ENCODE data around the gene TMEM45B.
"Not testable (repeated sequence)": the region's sequence is repeated elsewhere in the genome, so short reads cannot be mapped to it uniquely, and the experiment has no call there.

Gene TMEM45B

DNA sequence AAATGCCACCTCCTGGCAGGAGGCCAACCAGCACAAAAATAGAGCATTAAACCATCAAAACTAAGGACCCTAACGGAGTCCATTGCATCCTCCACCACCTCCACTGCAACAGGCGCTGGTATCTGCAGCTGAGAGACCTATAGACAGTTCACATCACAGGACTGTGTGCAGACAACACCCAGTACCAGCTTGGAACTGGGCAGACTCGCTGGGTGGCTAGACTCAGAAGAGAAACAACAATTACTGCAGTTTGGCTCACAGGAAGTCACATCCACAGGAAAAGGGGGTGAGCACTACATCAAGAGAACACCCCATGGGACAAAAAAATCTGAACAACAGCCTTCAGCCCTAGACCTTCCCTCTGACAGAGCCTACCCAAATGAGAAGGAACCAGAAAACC lies 11.6 kb upstream of the TMEM45B start:
- no peak for DNase-seq

GRCh38 chr11:129808241-129808640 lies 7.4 kb upstream of the TMEM45B start:
- DNase-seq: not testable (repeated sequence)

DNA sequence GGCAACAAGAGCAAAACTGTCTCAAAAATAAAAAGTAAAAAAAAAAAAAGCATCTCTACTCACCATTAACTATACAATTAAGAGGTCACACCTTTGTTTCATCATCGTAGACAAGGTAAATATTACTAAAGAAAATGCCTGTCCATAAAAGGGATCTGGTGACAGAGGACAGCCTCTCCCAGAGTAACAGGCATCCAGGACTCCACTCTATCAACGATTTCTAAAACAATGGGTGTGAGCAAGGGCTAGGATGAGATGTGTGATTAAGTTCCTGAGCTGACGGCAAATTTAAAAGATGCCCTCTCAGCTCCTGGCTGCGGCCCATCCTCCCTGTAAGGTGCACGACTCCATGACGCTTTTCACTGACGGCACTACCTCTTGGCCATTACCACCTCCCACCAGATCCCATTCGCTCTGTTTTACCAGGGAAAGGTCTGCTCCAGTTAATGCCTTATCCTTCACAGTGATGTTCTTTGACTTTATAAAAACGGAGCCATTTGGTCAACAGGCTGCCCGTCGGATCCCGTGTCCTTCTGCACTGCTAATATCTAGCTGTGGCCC lies 2.3 kb upstream of the TMEM45B start:
- DNase-seq: no peak

GRCh38 chr11:129814244-129815014 lies 1.2 kb upstream of the TMEM45B start:
- no peak for DNase-seq

GRCh38 chr11:129817534-129818051 lies 1.9 kb downstream of the TMEM45B start:
- DNase-seq: no peak

- DNase-seq: not testable (repeated sequence)
Measured at GRCh38 chr11:129818236-129818635, 2.6 kb downstream of the TMEM45B start.

DNA sequence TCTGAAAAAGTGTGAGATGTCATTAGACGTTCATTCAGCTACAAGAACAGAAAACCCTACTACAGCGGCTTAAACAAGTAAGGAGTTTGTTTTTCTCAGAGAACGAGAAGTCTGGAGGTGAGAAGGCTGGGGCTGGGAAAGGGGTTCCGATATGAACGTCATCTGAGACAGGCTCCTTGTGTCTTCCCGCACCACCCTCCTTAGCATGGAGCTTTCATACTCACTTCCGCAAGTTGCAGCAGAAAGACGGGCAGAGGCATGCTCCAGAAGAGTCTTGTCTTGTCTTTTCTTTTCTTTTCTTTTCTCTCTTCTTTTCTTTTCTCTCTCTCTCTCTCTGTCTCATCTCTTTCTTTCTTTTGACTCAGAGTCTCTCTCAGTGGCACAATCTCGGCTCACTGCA lies 3.6 kb downstream of the TMEM45B start:
- DNase-seq: no peak

DNA sequence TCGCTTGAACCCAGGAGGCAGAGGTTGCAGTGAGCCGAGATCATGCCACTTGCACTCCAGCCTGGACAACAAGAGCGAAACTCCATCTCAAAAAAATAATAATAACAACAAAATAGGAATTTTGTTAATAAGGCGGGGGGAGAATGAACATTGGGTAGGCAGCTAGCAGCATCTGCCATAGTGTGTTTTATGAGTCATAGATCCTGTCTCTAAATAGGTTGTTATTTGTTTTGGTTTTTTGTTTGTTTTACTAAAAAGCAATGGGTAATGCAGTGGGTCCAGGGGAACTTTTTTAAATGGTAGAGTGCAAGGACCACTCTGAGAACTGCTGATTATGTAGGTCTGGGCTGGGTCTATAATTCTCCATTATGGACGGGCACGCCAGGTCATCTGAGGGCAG lies 4.6 kb downstream of the TMEM45B start:
- DNase-seq: not testable (repeated sequence)

DNA sequence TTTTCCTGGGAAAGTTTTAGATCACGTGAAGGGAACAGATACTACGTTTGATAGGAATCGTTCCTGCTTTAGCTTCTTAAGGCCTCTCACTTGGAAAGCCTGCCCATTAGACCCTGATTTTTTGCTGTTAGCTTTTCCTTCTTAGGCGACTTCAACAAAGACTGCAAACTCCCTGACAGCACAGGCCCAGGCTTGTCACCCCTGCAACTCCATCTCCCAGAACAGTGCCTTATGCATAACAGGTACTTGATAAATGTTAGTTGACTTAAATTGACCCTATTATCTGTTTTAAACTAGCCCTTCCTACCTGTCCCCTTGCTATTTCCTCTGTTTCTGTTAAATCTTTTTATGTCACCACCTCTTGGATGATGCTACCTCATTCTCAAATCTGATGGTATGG lies 7.6 kb downstream of the TMEM45B start:
- DNase-seq: not testable (repeated sequence)

- DNase-seq: not testable (repeated sequence)
Measured at GRCh38 chr11:129823799-129824198, 8.2 kb downstream of the TMEM45B start.

- DNase-seq: no peak
Measured at GRCh38 chr11:129825380-129825779, 9.7 kb downstream of the TMEM45B start.

DNA sequence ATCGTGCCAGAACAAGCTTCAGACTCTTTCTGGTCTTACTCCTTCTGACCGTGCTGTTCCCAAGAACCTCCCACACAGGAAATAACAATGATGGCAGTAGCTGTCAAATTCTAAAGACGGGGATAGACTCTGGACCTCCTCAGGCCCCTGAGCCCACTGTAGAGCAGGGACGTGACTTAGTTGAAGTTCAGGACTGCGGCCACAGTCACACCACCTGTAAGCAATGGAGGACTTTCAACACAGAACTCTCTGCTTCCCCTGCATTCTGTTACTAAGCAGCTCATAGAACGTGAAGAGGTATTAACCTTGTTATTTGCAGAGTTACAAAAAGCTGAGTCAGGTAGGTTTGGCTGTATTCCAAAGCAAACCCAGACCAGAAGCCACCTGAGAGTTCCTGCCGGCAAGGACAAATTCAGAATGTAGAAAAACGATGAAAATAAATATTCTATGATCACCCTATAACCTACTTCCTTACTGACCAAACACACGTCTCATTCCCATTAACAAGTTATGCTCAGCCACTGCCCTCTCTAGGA lies 12.7 kb downstream of the TMEM45B start:
- DNase-seq: no peak

DNA sequence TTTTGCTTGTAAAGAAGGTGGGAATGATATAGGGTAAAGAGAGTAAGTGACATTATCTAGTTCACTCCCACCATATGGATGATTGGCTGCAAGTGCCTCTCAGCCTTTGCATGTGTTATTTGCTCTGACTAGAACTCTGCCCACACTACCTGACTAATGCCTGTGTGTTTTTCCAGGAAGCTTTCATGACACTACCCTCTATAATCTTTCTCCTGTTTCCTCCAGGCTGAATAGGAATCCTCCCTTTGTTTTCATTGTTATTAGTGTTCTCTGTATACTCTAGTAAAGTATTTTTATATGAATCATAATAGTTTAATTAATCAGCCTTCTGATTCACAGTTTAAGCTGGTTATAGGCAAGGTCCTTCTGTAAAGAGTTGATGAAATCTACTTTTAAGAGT lies 13.8 kb downstream of the TMEM45B start:
- not testable (repeated sequence) for DNase-seq

GRCh38 chr11:129831227-129831626 lies 15.6 kb downstream of the TMEM45B start:
- DNase-seq: not testable (repeated sequence)

- not testable (repeated sequence) for DNase-seq
Measured at GRCh38 chr11:129833260-129833659, 17.6 kb downstream of the TMEM45B start.

GRCh38 chr11:129836423-129836891 lies 20.8 kb downstream of the TMEM45B start:
- not testable (repeated sequence) for DNase-seq

- DNase-seq: no peak
Measured at GRCh38 chr11:129836979-129837378, 21.3 kb downstream of the TMEM45B start.

DNA sequence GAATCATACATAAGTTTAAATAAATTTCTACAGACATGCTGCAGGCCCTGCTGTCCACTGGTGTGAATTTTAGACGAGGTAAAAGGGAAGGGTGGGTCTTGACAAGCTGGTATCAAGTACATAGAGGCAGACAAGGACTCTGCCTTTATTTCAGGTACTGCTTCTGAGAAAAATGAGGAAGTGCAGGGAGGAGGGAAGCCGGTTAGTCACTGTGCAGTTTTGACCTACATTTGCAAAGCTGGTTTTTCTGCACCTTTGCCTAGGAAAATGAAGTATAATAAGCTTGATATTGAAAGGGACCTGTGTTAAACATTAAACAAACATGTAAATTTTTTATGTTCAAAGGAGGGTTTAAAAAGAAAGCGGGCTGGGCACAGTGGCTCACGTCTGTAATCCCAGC lies 24.6 kb downstream of the TMEM45B start:
- DNase-seq: no peak

- DNase-seq: no peak
Measured at GRCh38 chr11:129842138-129842537, 26.5 kb downstream of the TMEM45B start.

DNA sequence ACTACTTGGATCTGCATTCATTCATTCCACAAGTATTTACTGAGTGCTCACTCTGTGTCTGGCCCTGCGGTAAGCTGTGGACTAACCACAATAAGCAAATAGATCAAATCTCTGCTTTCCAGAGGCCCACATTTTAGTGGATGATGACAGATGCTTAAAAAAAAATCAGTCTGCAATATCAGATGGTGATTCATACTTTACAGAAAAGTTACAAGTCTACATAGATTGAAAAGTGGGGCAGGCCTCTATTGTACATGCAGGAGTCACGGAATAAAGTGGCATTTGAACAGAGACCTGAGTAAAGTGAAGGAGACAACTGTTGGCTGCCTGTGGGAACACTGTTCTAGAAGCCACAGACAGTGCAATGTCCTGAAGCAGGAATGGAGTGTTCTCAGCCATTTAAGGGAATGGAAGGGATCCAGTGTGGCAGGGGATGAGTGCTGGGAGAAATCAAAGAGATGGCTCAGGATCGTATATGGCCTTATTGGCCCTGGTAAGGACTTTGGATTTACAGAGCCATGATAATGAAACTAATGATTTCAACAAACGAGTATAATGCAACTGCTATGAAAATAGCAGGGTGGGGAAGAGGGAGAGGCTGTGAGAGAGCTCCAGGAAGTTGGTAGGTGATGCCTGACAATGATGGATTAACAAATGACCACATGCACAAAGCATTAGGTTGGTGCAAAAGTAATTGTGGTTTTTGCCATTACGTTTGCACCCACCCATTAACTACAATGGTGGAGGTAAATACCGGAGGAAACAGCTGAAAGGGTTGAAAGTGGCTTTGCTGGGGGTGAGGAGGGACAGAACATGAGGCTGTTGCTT lies 31.1 kb downstream of the TMEM45B start:
- no peak for DNase-seq

GRCh38 chr11:129847361-129847760 lies 31.7 kb downstream of the TMEM45B start:
- not testable (repeated sequence) for DNase-seq

GRCh38 chr11:129849447-129850130 lies 33.9 kb downstream of the TMEM45B start:
- no peak for DNase-seq

Data from right kidney (tissue), 1 donor.